K562 (cell line): ENCODE measurements around the gene ILF2. TPM values are rescaled to one million over a fixed set of nuclear protein-coding genes. Genes with fewer than 3 reads are reported as not detected.

Experiments
- BACH1 ChIP-seq: fragments of 200-800 bp; sonication (Bioruptor generic); IDR thresholded peaks from 2 replicates; pipeline ENCODE4 v1.6.1; 2016; ENCODE audit warnings: missing genetic modification characterization, missing compliant biosample characterization
- CAMTA2 ChIP-seq: fragments of 250-450 bp; sonication (Bioruptor Pico); conservative IDR thresholded peaks from 2 replicates; pipeline ENCODE4 v1.5.1; 2022
- CHD4 ChIP-seq: fragments of 200-600 bp; sonication (generic); IDR thresholded peaks from 3 replicates; pipeline ENCODE4 v1.6.1; 2012; ENCODE audit warnings: low read depth, mild to moderate bottlenecking, mixed read lengths, low read length, inconsistent platforms; ENCODE audit not compliant: insufficient read depth, insufficient replicate concordance, poor library complexity, severe bottlenecking
- E4F1 ChIP-seq: fragments of 250-450 bp; sonication (Bioruptor Pico); IDR thresholded peaks from 2 replicates; pipeline ENCODE4 v1.5.0; 2021; ENCODE audit warnings: mild to moderate bottlenecking, borderline replicate concordance
- EZH2 ChIP-seq: IDR thresholded peaks from 2 replicates; pipeline ENCODE4 v1.6.1; 2012; ENCODE audit warnings: low read depth, mild to moderate bottlenecking, inconsistent platforms, low read length, borderline replicate concordance
- HEY1 ChIP-seq: fragments of 250-450 bp; sonication (Bioruptor Pico); IDR thresholded peaks from 2 replicates; pipeline ENCODE4 v1.5.0; 2020; ENCODE audit warnings: mild to moderate bottlenecking, moderate library complexity, borderline replicate concordance
- KLF16 ChIP-seq: IDR thresholded peaks from 2 replicates; pipeline ENCODE4 v1.6.1; 2016; ENCODE audit warnings: antibody characterized with exemption
- MAFF ChIP-seq: IDR thresholded peaks from 2 replicates; pipeline ENCODE4 v1.6.1; 2012; ENCODE audit warnings: low read length, improper control_type of control experiment
- MAX ChIP-seq: sonication (generic); formaldehyde crosslinking; IDR thresholded peaks from 2 replicates; pipeline ENCODE4 v1.9.0; 2022; ENCODE audit warnings: mild to moderate bottlenecking, missing genetic modification reagents
- MCM2 ChIP-seq: fragments of 450-650 bp; IDR thresholded peaks from 2 replicates; pipeline ENCODE4 v1.6.1; 2017; ENCODE audit warnings: low read depth, mild to moderate bottlenecking
- NEUROD1 ChIP-seq: fragments of 150-350 bp; IDR thresholded peaks from 2 replicates; pipeline ENCODE4 v1.6.1; 2014; ENCODE audit warnings: borderline replicate concordance, low read length, low read depth; ENCODE audit not compliant: partially characterized antibody
- PHF20 ChIP-seq: fragments of 450-650 bp; IDR thresholded peaks from 2 replicates; pipeline ENCODE4 v1.6.1; 2018; ENCODE audit not compliant: partially characterized antibody
- RAD51 ChIP-seq: fragments of 450-650 bp; IDR thresholded peaks from 2 replicates; pipeline ENCODE4 v1.7.1; 2016; ENCODE audit warnings: low read depth, mild to moderate bottlenecking, borderline replicate concordance
- SIX5 ChIP-seq, 2 experiments: IDR thresholded peaks; 2 replicates each; pipeline ENCODE4 v1.6.1; 2011; ENCODE audit warnings: low read length in 2 of 2, borderline replicate concordance in 1 of 2, low read depth in 1 of 2, mild to moderate bottlenecking in 1 of 2, moderate library complexity in 1 of 2; ENCODE audit not compliant: insufficient read depth in 1 of 2
- TAF15 ChIP-seq: fragments of 200-400 bp; formaldehyde crosslinking; IDR thresholded peaks from 2 replicates; pipeline ENCODE4 v1.6.1; 2017; ENCODE audit warnings: mild to moderate bottlenecking, low read depth, low read length, moderate library complexity
- ZKSCAN1 ChIP-seq: fragments of 150-350 bp; IDR thresholded peaks from 2 replicates; pipeline ENCODE4 v1.6.1; 2016; ENCODE audit warnings: low read depth, low read length
- ZNF311 ChIP-seq: fragments of 250-450 bp; sonication (Bioruptor Pico); IDR thresholded peaks from 2 replicates; pipeline ENCODE4 v1.4.0; 2020; ENCODE audit warnings: mild to moderate bottlenecking, moderate library complexity
- polyA plus RNA-seq, 8 experiments: library from polyadenylated mRNA; depleted of rRNA in 4 of 8; stranded (reverse) in 5 of 8; unstranded in 3 of 8; fragments of >200 nt; fragmentation: Nextera tagmentation in 2 of 8; fragmentation: Illumina TruSeq in 1 of 8; extraction: Ambion mirVana in 2 of 8; extraction: Trizol in 1 of 8; gene quantifications; 2 replicates each; pipeline versions ENCODE4 v1.2.1 to v1.2.3, GENCODE V29; 2011 to 2014; ENCODE audit warnings: inconsistent platforms in 1 of 8, missing spikeins in 1 of 8
- total RNA-seq, 7 experiments: library from RNA; depleted of rRNA in 6 of 7; stranded (reverse); fragments of >200 nt in 6 of 7; fragmentation: Illumina TruSeq in 2 of 7; extraction: Trizol in 2 of 7; gene quantifications; 2 replicates each; pipeline versions ENCODE4 v1.2.1 to v1.2.3, GENCODE V29; 2011 to 2021; ENCODE audit warnings: low replicate concordance in 1 of 7
- TF ChIP-seq, protein P1 (sequence below): fragments of 250-450 bp; sonication (Bioruptor Pico); IDR thresholded peaks from 2 replicates; pipeline ENCODE4 v1.8.0; 2022; ENCODE audit warnings: moderate library complexity, mild to moderate bottlenecking, inconsistent platforms
- TF ChIP-seq, protein P2 (sequence below): IDR thresholded peaks from 2 replicates; pipeline ENCODE4 v1.6.1; 2011; ENCODE audit warnings: borderline replicate concordance, low read depth, mild to moderate bottlenecking, moderate library complexity, low read length; ENCODE audit not compliant: insufficient read depth, poor library complexity, severe bottlenecking

The ILF2 gene
- total and polyA plus RNA-seq, 9 of the 15 experiments (the other 6 are each of a cell fraction or from before 2014, with no cell fraction given), result 282 to 726 (median 474) TPM

GRCh38 chr1:153670859-153671627 is at the start of gene ILF2 (continued):
- TF ChIP-seq E4F1 (CRISPR knock-in tag), result no peak
- peak; percentile 70 for TF ChIP-seq MAX
- no peak for TF ChIP-seq ZNF311 (CRISPR knock-in tag)
- TF ChIP-seq EZH2, result no peak
- peak; percentile 93 for TF ChIP-seq BACH1 (tag)
- TF ChIP-seq, protein P1, sequence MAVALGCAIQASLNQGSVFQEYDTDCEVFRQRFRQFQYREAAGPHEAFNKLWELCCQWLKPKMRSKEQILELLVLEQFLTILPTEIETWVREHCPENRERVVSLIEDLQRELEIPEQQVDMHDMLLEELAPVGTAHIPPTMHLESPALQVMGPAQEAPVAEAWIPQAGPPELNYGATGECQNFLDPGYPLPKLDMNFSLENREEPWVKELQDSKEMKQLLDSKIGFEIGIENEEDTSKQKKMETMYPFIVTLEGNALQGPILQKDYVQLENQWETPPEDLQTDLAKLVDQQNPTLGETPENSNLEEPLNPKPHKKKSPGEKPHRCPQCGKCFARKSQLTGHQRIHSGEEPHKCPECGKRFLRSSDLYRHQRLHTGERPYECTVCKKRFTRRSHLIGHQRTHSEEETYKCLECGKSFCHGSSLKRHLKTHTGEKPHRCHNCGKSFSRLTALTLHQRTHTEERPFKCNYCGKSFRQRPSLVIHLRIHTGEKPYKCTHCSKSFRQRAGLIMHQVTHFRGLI (CRISPR knock-in tag), result no peak
- peak; percentile 91 for TF ChIP-seq NEUROD1
- no peak for TF ChIP-seq SIX5 (IDR thresholded peaks at IDR 0.05; ENCODE audit: borderline replicate concordance in 1 of 2, insufficient read depth in 1 of 2, low read depth in 1 of 2, low read length in 2 of 2)
- peak; percentile 2 for TF ChIP-seq PHF20
- TF ChIP-seq, protein P2, sequence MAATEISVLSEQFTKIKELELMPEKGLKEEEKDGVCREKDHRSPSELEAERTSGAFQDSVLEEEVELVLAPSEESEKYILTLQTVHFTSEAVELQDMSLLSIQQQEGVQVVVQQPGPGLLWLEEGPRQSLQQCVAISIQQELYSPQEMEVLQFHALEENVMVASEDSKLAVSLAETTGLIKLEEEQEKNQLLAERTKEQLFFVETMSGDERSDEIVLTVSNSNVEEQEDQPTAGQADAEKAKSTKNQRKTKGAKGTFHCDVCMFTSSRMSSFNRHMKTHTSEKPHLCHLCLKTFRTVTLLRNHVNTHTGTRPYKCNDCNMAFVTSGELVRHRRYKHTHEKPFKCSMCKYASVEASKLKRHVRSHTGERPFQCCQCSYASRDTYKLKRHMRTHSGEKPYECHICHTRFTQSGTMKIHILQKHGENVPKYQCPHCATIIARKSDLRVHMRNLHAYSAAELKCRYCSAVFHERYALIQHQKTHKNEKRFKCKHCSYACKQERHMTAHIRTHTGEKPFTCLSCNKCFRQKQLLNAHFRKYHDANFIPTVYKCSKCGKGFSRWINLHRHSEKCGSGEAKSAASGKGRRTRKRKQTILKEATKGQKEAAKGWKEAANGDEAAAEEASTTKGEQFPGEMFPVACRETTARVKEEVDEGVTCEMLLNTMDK, result no peak
- TF ChIP-seq ZKSCAN1, result peak; percentile 60
- TF ChIP-seq CHD4, result peak; percentile 9
- TF ChIP-seq HEY1 (CRISPR knock-in tag), result no peak
- no peak for TF ChIP-seq TAF15
- TF ChIP-seq RAD51, result 0 out of 2 replicates have a peak, but pooled peaks have one; percentile 4
- TF ChIP-seq MCM2, result no peak
- no peak for TF ChIP-seq CAMTA2 (CRISPR knock-in tag)
- no peak for TF ChIP-seq MAFF
- no peak for TF ChIP-seq KLF16
